Measurements from ENCODE around the gene GADD45B.
"Not testable (repeated sequence)": the region's sequence is repeated elsewhere in the genome, so short reads cannot be mapped to it uniquely, and the experiment has no call there.

GADD45B gene

GRCh38 chr19:2444251-2445002 lies 31.5 kb upstream of the GADD45B start:
- no peak for DNase-seq

- DNase-seq: no peak
Measured at GRCh38 chr19:2446381-2446780, 29.5 kb upstream of the GADD45B start.

- no peak for DNase-seq
Measured at GRCh38 chr19:2449019-2449418, 26.9 kb upstream of the GADD45B start.

GRCh38 chr19:2451138-2451537 lies 24.8 kb upstream of the GADD45B start:
- DNase-seq: no peak

GRCh38 chr19:2451741-2452140 lies 24.2 kb upstream of the GADD45B start:
- no peak for DNase-seq

GRCh38 chr19:2453431-2454025 lies 22.4 kb upstream of the GADD45B start:
- no peak for DNase-seq

- DNase-seq: no peak
Measured at GRCh38 chr19:2454199-2454961, 21.5 kb upstream of the GADD45B start.

- no peak for DNase-seq
Measured at GRCh38 chr19:2454962-2455850, 20.7 kb upstream of the GADD45B start.

GRCh38 chr19:2455851-2456570 lies 19.9 kb upstream of the GADD45B start:
- no peak for DNase-seq

GRCh38 chr19:2457394-2458037 lies 18.4 kb upstream of the GADD45B start:
- DNase-seq: no peak

- DNase-seq: no peak
Measured at GRCh38 chr19:2458054-2458453, 17.9 kb upstream of the GADD45B start.

- DNase-seq: not testable (repeated sequence)
Measured at GRCh38 chr19:2458776-2459175, 17.2 kb upstream of the GADD45B start.

- DNase-seq: no peak
Measured at GRCh38 chr19:2460245-2460644, 15.7 kb upstream of the GADD45B start.

GRCh38 chr19:2461751-2462634 lies 13.9 kb upstream of the GADD45B start:
- no peak for DNase-seq

- DNase-seq: no peak
Measured at GRCh38 chr19:2462635-2463421, 13.1 kb upstream of the GADD45B start.

GRCh38 chr19:2463694-2464093 lies 12.2 kb upstream of the GADD45B start:
- DNase-seq: not testable (repeated sequence)

- no peak for DNase-seq
Measured at GRCh38 chr19:2464389-2464788, 11.5 kb upstream of the GADD45B start.

GRCh38 chr19:2468596-2468995 lies 7.3 kb upstream of the GADD45B start:
- DNase-seq: no peak

- no peak for DNase-seq
Measured at GRCh38 chr19:2469102-2469914, 6.6 kb upstream of the GADD45B start.
